22Rv1 (cell line): ENCODE measurements around the gene B4GALT6.

Source experiments
- ZFX ChIP-seq: fragments of 450-650 bp; IDR thresholded peaks from 2 replicates; pipeline ENCODE4 v1.6.1; 2017; ENCODE audit warnings: antibody characterized with exemption, borderline replicate concordance
- TF ChIP-seq, protein P1 (sequence below): fragments of 450-650 bp; IDR thresholded peaks from 2 replicates; pipeline ENCODE4 v1.5.1; 2017; ENCODE audit warnings: mild to moderate bottlenecking

DNA sequence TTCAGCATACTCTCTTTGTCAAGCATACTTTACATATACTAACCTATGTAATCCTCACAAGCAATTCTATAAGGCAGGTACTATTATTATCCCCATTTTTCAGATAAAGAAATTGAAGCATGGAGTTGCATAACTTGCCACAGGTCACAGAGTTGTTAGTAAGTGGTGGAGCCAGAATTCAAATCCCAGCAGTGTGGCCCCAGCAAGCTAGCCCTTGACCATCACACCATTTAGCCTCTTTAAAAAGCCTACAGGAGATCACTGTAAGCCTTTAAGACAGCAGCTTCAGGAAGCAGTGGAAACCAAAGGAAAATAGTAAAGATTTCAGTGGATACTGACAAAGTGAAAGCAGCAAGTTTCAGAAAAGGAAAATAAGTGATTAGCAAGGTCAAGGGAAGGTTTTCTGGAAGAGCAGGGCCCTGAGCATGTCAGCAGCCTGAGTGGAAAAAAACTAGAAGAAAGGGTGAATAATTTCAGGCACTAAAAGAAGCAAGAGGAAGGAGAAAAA, 11.7 kb downstream of the B4GALT6 start:
- TF ChIP-seq, protein P1, sequence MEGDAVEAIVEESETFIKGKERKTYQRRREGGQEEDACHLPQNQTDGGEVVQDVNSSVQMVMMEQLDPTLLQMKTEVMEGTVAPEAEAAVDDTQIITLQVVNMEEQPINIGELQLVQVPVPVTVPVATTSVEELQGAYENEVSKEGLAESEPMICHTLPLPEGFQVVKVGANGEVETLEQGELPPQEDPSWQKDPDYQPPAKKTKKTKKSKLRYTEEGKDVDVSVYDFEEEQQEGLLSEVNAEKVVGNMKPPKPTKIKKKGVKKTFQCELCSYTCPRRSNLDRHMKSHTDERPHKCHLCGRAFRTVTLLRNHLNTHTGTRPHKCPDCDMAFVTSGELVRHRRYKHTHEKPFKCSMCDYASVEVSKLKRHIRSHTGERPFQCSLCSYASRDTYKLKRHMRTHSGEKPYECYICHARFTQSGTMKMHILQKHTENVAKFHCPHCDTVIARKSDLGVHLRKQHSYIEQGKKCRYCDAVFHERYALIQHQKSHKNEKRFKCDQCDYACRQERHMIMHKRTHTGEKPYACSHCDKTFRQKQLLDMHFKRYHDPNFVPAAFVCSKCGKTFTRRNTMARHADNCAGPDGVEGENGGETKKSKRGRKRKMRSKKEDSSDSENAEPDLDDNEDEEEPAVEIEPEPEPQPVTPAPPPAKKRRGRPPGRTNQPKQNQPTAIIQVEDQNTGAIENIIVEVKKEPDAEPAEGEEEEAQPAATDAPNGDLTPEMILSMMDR, result no peak
- no peak for TF ChIP-seq ZFX
